Measurements from ENCODE around the gene SUSD2. TPM values are rescaled to one million over a fixed set of nuclear protein-coding genes. Genes with fewer than 3 reads are reported as not detected.
A peak's percentile ranks its signal among the peaks of the same experiment; 100 is the strongest.

SUSD2 gene
- total RNA-seq, 1 donor from 2014 or later = under 0.01 TPM

GRCh38 chr22:24147666-24148065 is 33.6 kb upstream of the SUSD2 start:
- Histone ChIP-seq H3K4me3 (ENCODE audit: low read depth, low read length) (no peak overlapping the region), H3K27me3 (ENCODE audit: control insufficient read depth, insufficient read depth, low read length) (no peaks in the 10 kb centered on the region), H3K36me3 (ENCODE audit: control insufficient read depth, insufficient read depth, low read length) (peaks cover 6% of the 10 kb centered on the region)
- TF ChIP-seq CTCF (IDR thresholded peaks at IDR 0.05; ENCODE audit: insufficient read depth, low read length, severe bottlenecking) = no peak
- FAIRE-seq (no peak), DNase-seq (ENCODE audit: low read depth) (no peak)

GRCh38 chr22:24148266-24149197 is 32.8 kb upstream of the SUSD2 start:
- peaks cover 6% of the 10 kb centered on the region for H3K36me3 ChIP-seq (ENCODE audit: control insufficient read depth, insufficient read depth, low read length)
- TF ChIP-seq CTCF (IDR thresholded peaks at IDR 0.05; ENCODE audit: insufficient read depth, low read length, severe bottlenecking) = no peak
- DNase-seq (ENCODE audit: low read depth) = no peak
- H3K4me3 ChIP-seq (ENCODE audit: low read depth, low read length) = no peak overlapping the region
- FAIRE-seq = peak; percentile 66
- H3K27me3 ChIP-seq (ENCODE audit: control insufficient read depth, insufficient read depth, low read length) = no peaks in the 10 kb centered on the region

GRCh38 chr22:24149198-24149590 is 32.1 kb upstream of the SUSD2 start:
- no peaks in the 10 kb centered on the region for H3K27me3 ChIP-seq (ENCODE audit: control insufficient read depth, insufficient read depth, low read length)
- DNase-seq (ENCODE audit: low read depth) = no peak
- H3K36me3 ChIP-seq (ENCODE audit: control insufficient read depth, insufficient read depth, low read length) = peaks cover 5% of the 10 kb centered on the region
- no peak overlapping the region for H3K4me3 ChIP-seq (ENCODE audit: low read depth, low read length)
- TF ChIP-seq CTCF (IDR thresholded peaks at IDR 0.05; ENCODE audit: insufficient read depth, low read length, severe bottlenecking) = no peak
- peak; percentile 43 for FAIRE-seq

- no peak for TF ChIP-seq CTCF (IDR thresholded peaks at IDR 0.05; ENCODE audit: insufficient read depth, low read length, severe bottlenecking)
- no peak overlapping the region for H3K4me3 ChIP-seq (ENCODE audit: low read depth, low read length)
- no peaks in the 10 kb centered on the region for H3K27me3 ChIP-seq (ENCODE audit: control insufficient read depth, insufficient read depth, low read length)
- FAIRE-seq = no peak
- peaks cover 5% of the 10 kb centered on the region for H3K36me3 ChIP-seq (ENCODE audit: control insufficient read depth, insufficient read depth, low read length)
- no peak for DNase-seq (ENCODE audit: low read depth)
Observed at GRCh38 chr22:24153353-24153752, 27.9 kb upstream of the SUSD2 start.

- DNase-seq (ENCODE audit: low read depth) (no peak), FAIRE-seq (peak; percentile 40)
- Histone ChIP-seq H3K27me3 (ENCODE audit: control insufficient read depth, insufficient read depth, low read length) (no peaks in the 10 kb centered on the region), H3K36me3 (ENCODE audit: control insufficient read depth, insufficient read depth, low read length) (peaks cover 4% of the 10 kb centered on the region), H3K4me3 (ENCODE audit: low read depth, low read length) (no peak overlapping the region)
- TF ChIP-seq CTCF (IDR thresholded peaks at IDR 0.05; ENCODE audit: insufficient read depth, low read length, severe bottlenecking) = no peak
Observed at GRCh38 chr22:24153959-24154358, 27.3 kb upstream of the SUSD2 start.

All from bronchial epithelial cell (primary cell).